H1 (cell line): ENCODE measurements around the gene ELF4. TPM values are rescaled to one million over a fixed set of nuclear protein-coding genes. Genes with fewer than 3 reads are reported as not detected.

Experiments used
- CTCF ChIA-PET: fragments of 300-600 bp; sonication (Branson Sonifier 250); formaldehyde crosslinking; loops from one replicate; lab custom pipeline; 2021; ENCODE audit not compliant: partially characterized antibody; lab: Charles Lee
- POLR2A ChIA-PET: fragments of 300-600 bp; sonication (Branson Sonifier 250); formaldehyde crosslinking; loops from one replicate; lab custom pipeline; 2021; ENCODE audit warnings: inconsistent platforms; ENCODE audit not compliant: partially characterized antibody; lab: Charles Lee
- DNase-seq, 2 experiments: peaks; one replicate each; pipeline versions ENCODE4 v3.0.0 to v3.0.0-alpha.2; 2010 to 2022; ENCODE audit warnings: low spot score in 2 of 2, low read depth in 1 of 2, mixed read lengths in 1 of 2
- FAIRE-seq: peaks from 2 replicates; lab custom pipeline; 2011; peaks lifted over from hg19 to GRCh38; lab: Jason Lieb, UNC
- H2AFZ ChIP-seq: 2 replicates; pipeline ENCODE4 v1.8.1; 2012; ENCODE audit warnings: low read length, inconsistent platforms
- H2AK5ac ChIP-seq: 2 replicates; pipeline ENCODE4 v1.6.1; 2013; ENCODE audit warnings: low read depth, low read length
- H2BK120ac ChIP-seq: replicated peaks from 2 replicates; pipeline ENCODE3; 2013; ENCODE audit warnings: low read depth, low read length, inconsistent platforms
- H2BK12ac ChIP-seq: 2 replicates; pipeline ENCODE4 v1.6.1; 2013; ENCODE audit warnings: low read depth, low read length
- H2BK15ac ChIP-seq: 2 replicates; pipeline ENCODE4 v1.6.1; 2013; ENCODE audit warnings: low read length
- H2BK20ac ChIP-seq: 2 replicates; pipeline ENCODE4 v1.6.1; 2013; ENCODE audit warnings: low read length
- H2BK5ac ChIP-seq: 2 replicates; pipeline ENCODE4 v1.6.1; 2013; ENCODE audit warnings: low read depth, low read length
- H3K14ac ChIP-seq: 2 replicates; pipeline ENCODE4 v1.6.1; 2013; ENCODE audit warnings: inconsistent platforms; ENCODE audit not compliant: insufficient read length
- H3K18ac ChIP-seq: 2 replicates; pipeline ENCODE4 v1.6.1; 2013; ENCODE audit warnings: low read length; ENCODE audit errors: extremely low read depth
- H3K23ac ChIP-seq: 2 replicates; pipeline ENCODE4 v1.6.1; 2013; ENCODE audit warnings: inconsistent platforms; ENCODE audit not compliant: insufficient read length
- H3K23me2 ChIP-seq: 2 replicates; pipeline ENCODE4 v1.6.1; 2013; ENCODE audit warnings: low read depth, low read length
- H3K27ac ChIP-seq: 2 replicates; pipeline ENCODE4 v1.6.1; 2011; ENCODE audit warnings: low read depth, low read length, inconsistent platforms
- H3K27me3 ChIP-seq, 4 experiments: replicated peaks in 1 of 4; 1 replicate in 1 of 4; 2 replicates in 3 of 4; pipeline versions ENCODE4 v1.6.1 to v1.8.1; 2011 to 2013; ENCODE audit warnings: low read length in 3 of 4, mild to moderate bottlenecking in 3 of 4, inconsistent platforms in 2 of 4, mixed read lengths in 2 of 4, moderate library complexity in 1 of 4; ENCODE audit not compliant: control insufficient read depth in 3 of 4, insufficient read depth in 3 of 4; ENCODE audit errors: extremely low read depth in 1 of 4
- H3K36me3 ChIP-seq, 4 experiments: 2 replicates each; pipeline versions ENCODE4 v1.6.1 to v1.8.1; 2011 to 2013; ENCODE audit warnings: mild to moderate bottlenecking in 4 of 4, low read length in 3 of 4, moderate library complexity in 2 of 4, control low read depth in 1 of 4, inconsistent platforms in 1 of 4; ENCODE audit not compliant: insufficient read depth in 4 of 4, control insufficient read depth in 2 of 4
- H3K4ac ChIP-seq: replicated peaks from 2 replicates; pipeline ENCODE3; 2013; ENCODE audit warnings: low read length, low read depth, mixed read lengths, inconsistent platforms; ENCODE audit not compliant: insufficient read length
- H3K4me1 ChIP-seq, 4 experiments: replicated peaks in 1 of 4; 1 replicate in 1 of 4; 2 replicates in 3 of 4; pipeline versions ENCODE4 v1.6.1 to v1.8.1; 2011 to 2013; ENCODE audit warnings: low read length in 3 of 4, inconsistent platforms in 2 of 4, mixed read lengths in 1 of 4; ENCODE audit not compliant: insufficient read depth in 4 of 4, control insufficient read depth in 3 of 4
- H3K4me2 ChIP-seq, 2 experiments: 2 replicates each; pipeline versions ENCODE4 v1.6.1 to v1.8.1; 2011 to 2013; ENCODE audit warnings: low read depth in 2 of 2, low read length in 2 of 2, control low read depth in 1 of 2, inconsistent platforms in 1 of 2, mild to moderate bottlenecking in 1 of 2; ENCODE audit not compliant: insufficient read depth in 1 of 2
- H3K4me3 ChIP-seq, 4 experiments: fragments of 200-600, 300-600 bp in 1 of 4; sonication (generic), shearing (Covaris generic), sonication (Bioruptor Twin) in 1 of 4; 2 replicates each; pipeline versions ENCODE4 v1.5.1 to v1.8.1; 2011 to 2016; ENCODE audit warnings: low read length in 4 of 4, low read depth in 3 of 4, control low read depth in 2 of 4, inconsistent platforms in 2 of 4, mild to moderate bottlenecking in 2 of 4, mixed read lengths in 1 of 4, moderate library complexity in 1 of 4; ENCODE audit not compliant: insufficient read depth in 2 of 4; ENCODE audit errors: extremely low read depth in 1 of 4
- H3K56ac ChIP-seq: replicated peaks from 2 replicates; pipeline ENCODE3; 2013; ENCODE audit warnings: low read depth, mild to moderate bottlenecking, mixed read lengths, low read length, inconsistent platforms; ENCODE audit not compliant: insufficient read length
- H3K79me1 ChIP-seq: 2 replicates; pipeline ENCODE4 v1.6.1; 2013; ENCODE audit warnings: low read depth, low read length, control low read depth
- H3K79me2 ChIP-seq, 2 experiments: 2 replicates each; pipeline versions ENCODE4 v1.6.1 to v1.8.1; 2012 to 2013; ENCODE audit warnings: low read length in 2 of 2, mild to moderate bottlenecking in 2 of 2, inconsistent platforms in 1 of 2; ENCODE audit not compliant: insufficient read depth in 2 of 2, control insufficient read depth in 1 of 2
- H3K9ac ChIP-seq, 4 experiments: replicated peaks in 1 of 4; 1 replicate in 1 of 4; 2 replicates in 3 of 4; pipeline versions ENCODE4 v1.6.1 to v1.8.1; 2011 to 2013; ENCODE audit warnings: low read depth in 3 of 4, low read length in 3 of 4, control low read depth in 2 of 4, mild to moderate bottlenecking in 2 of 4, moderate library complexity in 2 of 4, inconsistent platforms in 1 of 4; ENCODE audit errors: extremely low read depth in 1 of 4
- H3K9me3 ChIP-seq, 2 experiments: 2 replicates each; pipeline versions ENCODE4 v1.6.1 to v1.8.1; 2012 to 2013; ENCODE audit warnings: mild to moderate bottlenecking in 2 of 2, moderate library complexity in 2 of 2, control low read depth in 1 of 2, inconsistent platforms in 1 of 2, low read depth in 1 of 2, low read length in 1 of 2, mixed read lengths in 1 of 2; ENCODE audit not compliant: insufficient read depth in 2 of 2
- H4K20me1 ChIP-seq, 2 experiments: replicated peaks in 1 of 2; 2 replicates each; pipeline versions ENCODE3 to v1.8.1; 2011 to 2013; ENCODE audit warnings: inconsistent platforms in 2 of 2, low read length in 2 of 2, mild to moderate bottlenecking in 1 of 2; ENCODE audit not compliant: insufficient read depth in 2 of 2, control insufficient read depth in 1 of 2
- H4K5ac ChIP-seq: 2 replicates; pipeline ENCODE4 v1.6.1; 2013; ENCODE audit warnings: low read length, low read depth, mixed read lengths, inconsistent platforms; ENCODE audit not compliant: insufficient read length
- H4K8ac ChIP-seq: 2 replicates; pipeline ENCODE4 v1.8.0; 2013; ENCODE audit warnings: mild to moderate bottlenecking, moderate library complexity, low read length, inconsistent platforms; ENCODE audit not compliant: insufficient read depth; ENCODE audit errors: extremely low read depth
- H4K91ac ChIP-seq: replicated peaks from 2 replicates; pipeline ENCODE3; 2013; ENCODE audit warnings: low read length, mixed read lengths, inconsistent platforms; ENCODE audit not compliant: insufficient read length
- ATF2 ChIP-seq: IDR thresholded peaks from 2 replicates; pipeline ENCODE4 v1.6.1; 2012; ENCODE audit warnings: low read length, inconsistent platforms
- CTBP2 ChIP-seq: IDR thresholded peaks from 2 replicates; pipeline ENCODE4 v1.7.0; 2011; ENCODE audit warnings: borderline replicate concordance, mild to moderate bottlenecking, moderate library complexity, mixed read lengths, low read length; ENCODE audit not compliant: insufficient read depth, insufficient read length
- CTCF ChIP-seq, 3 experiments: IDR thresholded peaks; 1 replicate in 2 of 3; 2 replicates in 1 of 3; pipeline versions ENCODE4 v1.5.1 to v1.6.1; 2011; ENCODE audit warnings: low read length in 3 of 3, mild to moderate bottlenecking in 3 of 3, inconsistent platforms in 2 of 3, low read depth in 1 of 3, moderate library complexity in 1 of 3; ENCODE audit not compliant: insufficient read depth in 1 of 3; ENCODE audit errors: control extremely low read depth in 1 of 3
- EZH2 ChIP-seq: fragments of 200-600 bp; sonication (generic); IDR thresholded peaks from 2 replicates; pipeline ENCODE4 v1.7.1; 2012; ENCODE audit warnings: low read depth, mild to moderate bottlenecking, moderate library complexity, low read length, inconsistent platforms; ENCODE audit not compliant: severe bottlenecking
- RAD21 ChIP-seq, 2 experiments: IDR thresholded peaks in 1 of 2; conservative IDR thresholded peaks in 1 of 2; 2 replicates each; pipeline ENCODE4 v1.6.1; 2011; ENCODE audit warnings: low read depth in 2 of 2, low read length in 2 of 2, improper control_type of control experiment in 1 of 2, inconsistent platforms in 1 of 2, mild to moderate bottlenecking in 1 of 2, moderate library complexity in 1 of 2
- WGBS, 2 experiments: shearing (Covaris generic) in 1 of 2; methylation state at CpG; one replicate each; pipeline versions ENCODE4 v1.1.6 to v1.1.7; 2013 to 2015; ENCODE audit warnings: low lambda C conversion rate in 2 of 2, mixed read lengths in 2 of 2, inconsistent platforms in 1 of 2, low coverage in 1 of 2, missing lambda C conversion rate in 1 of 2; ENCODE audit not compliant: insufficient replicate concordance in 2 of 2, insufficient coverage in 1 of 2, insufficient read length in 1 of 2; ENCODE audit errors: extremely low coverage in 1 of 2, missing lambda C conversion rate in 1 of 2; 5-methylcytosine and 5-hydroxymethylcytosine counted together
- polyA plus RNA-seq, 7 experiments: library from polyadenylated mRNA; depleted of rRNA in 3 of 7; stranded (reverse) in 5 of 7; unstranded in 2 of 7; fragments of >200 nt in 5 of 7; fragments of 200-250 nt in 2 of 7; gene quantifications; 1 replicate in 5 of 7; 2 replicates in 1 of 7; 4 replicates in 1 of 7; pipeline versions ENCODE4 v1.2.1 to v1.2.3, GENCODE V29; 2011 to 2013; ENCODE audit warnings: missing spikeins in 2 of 7, mixed read lengths in 2 of 7
- total RNA-seq: library from RNA; stranded (reverse); fragmentation: NEBNext Ultra II Directional; extraction: Animal tissue kit (Norgen Biotek cat#: 25700); gene quantifications from 2 replicates; pipeline ENCODE4 v1.2.1, GENCODE V29; 2021

ELF4 gene
- total and polyA plus RNA-seq, 2 of the 8 experiments (the other 6 are each of a cell fraction or from before 2014, with no cell fraction given) = 1.8 to 2.0 TPM

- Histone ChIP-seq H2BK15ac (no peak overlapping the region), H3K4me2 (no peak overlapping the region), H4K8ac (no peak overlapping the region), H2AK5ac (no peak overlapping the region), H2BK5ac (no peak overlapping the region), H3K9ac (no peak overlapping the region), H3K4me1 (no peaks in the 10 kb centered on the region; a peak in 1 of 7 replicates), H3K79me2 (no peaks in the 10 kb centered on the region), H3K27me3 (peaks cover 0 to 2% (median 2%) of the 10 kb centered on the region in 4 experiments; a peak in 2 of 7 replicates), H3K27ac (no peak overlapping the region), H3K9me3 (no peaks in the 10 kb centered on the region), H3K14ac (no peak overlapping the region), H3K79me1 (no peaks in the 10 kb centered on the region), H2BK120ac (no peak overlapping the region), H4K91ac (no peak overlapping the region), H4K5ac (no peak overlapping the region), H2AFZ (no peak overlapping the region), H3K23me2 (no peaks in the 10 kb centered on the region; the same call in 1 of the 2 replicates), H2BK20ac (no peak overlapping the region), H4K20me1 (peaks cover 0 to 2% of the 10 kb centered on the region in 2 experiments), H3K18ac (no peak overlapping the region), H2BK12ac (no peak overlapping the region), H3K36me3 (peaks cover 0 to 10% (median 6%) of the 10 kb centered on the region in 4 experiments; a peak in 5 of 8 replicates), H3K56ac (no peak overlapping the region), H3K4ac (no peak overlapping the region), H3K4me3 (no peak overlapping the region), H3K23ac (no peak overlapping the region)
- TF ChIP-seq CTBP2 = no peak
- peak in 2 of 3 experiments; percentile 7 to 11; a peak in 2 of 4 replicates for TF ChIP-seq CTCF (IDR thresholded peaks at IDR 0.05; ENCODE audit: control extremely low read depth in 1 of 3, insufficient read depth in 1 of 3, low read depth in 1 of 3, low read length in 3 of 3)
- TF ChIP-seq RAD21 (IDR thresholded peaks at IDR 0.05 in 1 of 2, conservative IDR thresholded peaks at IDR 0.05 in 1 of 2; ENCODE audit: low read depth in 2 of 2, low read length in 2 of 2) = peak in 1 of 2 experiments; percentile 27; a peak in 2 of 4 replicates
- TF ChIP-seq ATF2 = no peak
- TF ChIP-seq EZH2 = no peak
- FAIRE-seq = peak; percentile 84
- POLR2A ChIA-PET = no interaction called here
- DNase-seq = no peak
- WGBS, 2 experiments = 70% methylated on average over 4 of the region's 4 CpGs; no CpG with 5 or more reads in 1 of the 2 experiments
- CTCF ChIA-PET = interaction anchor here (0.6 to 1.0 kb wide), 3 partner anchors 10 to 199 kb away, joined by 3 to 4 read pairs (median 3); no protein-coding TSS in a partner anchor
Observed at GRCh38 chrX:130124577-130124976, 14.3 kb upstream of the ELF4 start.
